Osteoblast (primary cell): ENCODE data around the gene ARFIP2. TPM values are rescaled to one million over a fixed set of nuclear protein-coding genes. Genes with fewer than 3 reads are reported as not detected.

Source experiments
- DNase-seq: peaks from one replicate; pipeline ENCODE4 v3.0.0; 2011; ENCODE audit warnings: low spot score, mixed read lengths; ENCODE audit not compliant: insufficient read length; ENCODE audit errors: missing footprints
- H2AFZ ChIP-seq: 2 replicates; pipeline ENCODE4 v1.6.0; 2011; ENCODE audit warnings: mild to moderate bottlenecking, low read length
- H3K27ac ChIP-seq: 2 replicates; pipeline ENCODE4 v1.5.1; 2011; ENCODE audit warnings: mild to moderate bottlenecking, low read depth, low read length, moderate library complexity
- H3K27me3 ChIP-seq: 2 replicates; pipeline ENCODE4 v1.6.0; 2012; ENCODE audit warnings: mild to moderate bottlenecking, control low read depth, inconsistent platforms, low read length, moderate library complexity; ENCODE audit not compliant: insufficient read depth
- H3K36me3 ChIP-seq: 2 replicates; pipeline ENCODE4 v1.5.1; 2011; ENCODE audit warnings: mild to moderate bottlenecking, low read length, control low read depth, moderate library complexity; ENCODE audit not compliant: insufficient read depth
- H3K4me1 ChIP-seq: 2 replicates; pipeline ENCODE4 v1.5.1; 2011; ENCODE audit warnings: mild to moderate bottlenecking, low read length, control low read depth, moderate library complexity; ENCODE audit not compliant: insufficient read depth
- H3K4me2 ChIP-seq: 2 replicates; pipeline ENCODE4 v1.6.0; 2011; ENCODE audit warnings: mild to moderate bottlenecking, low read length; ENCODE audit not compliant: insufficient read depth
- H3K4me3 ChIP-seq: fragments of 200-600 bp; sonication (generic); 3 replicates; pipeline ENCODE4 v1.5.1; 2012; ENCODE audit warnings: mild to moderate bottlenecking, low read length, inconsistent platforms; ENCODE audit not compliant: insufficient read depth
- H3K79me2 ChIP-seq: 2 replicates; pipeline ENCODE4 v1.6.0; 2012; ENCODE audit warnings: mild to moderate bottlenecking, low read length, control low read depth, inconsistent platforms; ENCODE audit not compliant: insufficient read depth
- H3K9me3 ChIP-seq: 2 replicates; pipeline ENCODE4 v1.5.1; 2011; ENCODE audit warnings: low read depth, low read length, control low read depth
- H4K20me1 ChIP-seq: 2 replicates; pipeline ENCODE4 v1.6.0; 2012; ENCODE audit warnings: mild to moderate bottlenecking, low read length, control low read depth; ENCODE audit not compliant: insufficient read depth
- total RNA-seq: library from RNA; depleted of rRNA; stranded (reverse); fragments of >200 nt; gene quantifications from 2 replicates; pipeline ENCODE4 v1.2.3, GENCODE V29; 2012
- TF ChIP-seq, protein P1 (sequence below): IDR thresholded peaks from 2 replicates; pipeline ENCODE4 v1.5.1; 2011; ENCODE audit warnings: mild to moderate bottlenecking, low read depth, low read length, moderate library complexity; ENCODE audit errors: extremely low read depth

ARFIP2 gene, protein sequence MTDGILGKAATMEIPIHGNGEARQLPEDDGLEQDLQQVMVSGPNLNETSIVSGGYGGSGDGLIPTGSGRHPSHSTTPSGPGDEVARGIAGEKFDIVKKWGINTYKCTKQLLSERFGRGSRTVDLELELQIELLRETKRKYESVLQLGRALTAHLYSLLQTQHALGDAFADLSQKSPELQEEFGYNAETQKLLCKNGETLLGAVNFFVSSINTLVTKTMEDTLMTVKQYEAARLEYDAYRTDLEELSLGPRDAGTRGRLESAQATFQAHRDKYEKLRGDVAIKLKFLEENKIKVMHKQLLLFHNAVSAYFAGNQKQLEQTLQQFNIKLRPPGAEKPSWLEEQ
- total RNA-seq = 74.3 and 79.3 TPM in 2 replicates

DNA sequence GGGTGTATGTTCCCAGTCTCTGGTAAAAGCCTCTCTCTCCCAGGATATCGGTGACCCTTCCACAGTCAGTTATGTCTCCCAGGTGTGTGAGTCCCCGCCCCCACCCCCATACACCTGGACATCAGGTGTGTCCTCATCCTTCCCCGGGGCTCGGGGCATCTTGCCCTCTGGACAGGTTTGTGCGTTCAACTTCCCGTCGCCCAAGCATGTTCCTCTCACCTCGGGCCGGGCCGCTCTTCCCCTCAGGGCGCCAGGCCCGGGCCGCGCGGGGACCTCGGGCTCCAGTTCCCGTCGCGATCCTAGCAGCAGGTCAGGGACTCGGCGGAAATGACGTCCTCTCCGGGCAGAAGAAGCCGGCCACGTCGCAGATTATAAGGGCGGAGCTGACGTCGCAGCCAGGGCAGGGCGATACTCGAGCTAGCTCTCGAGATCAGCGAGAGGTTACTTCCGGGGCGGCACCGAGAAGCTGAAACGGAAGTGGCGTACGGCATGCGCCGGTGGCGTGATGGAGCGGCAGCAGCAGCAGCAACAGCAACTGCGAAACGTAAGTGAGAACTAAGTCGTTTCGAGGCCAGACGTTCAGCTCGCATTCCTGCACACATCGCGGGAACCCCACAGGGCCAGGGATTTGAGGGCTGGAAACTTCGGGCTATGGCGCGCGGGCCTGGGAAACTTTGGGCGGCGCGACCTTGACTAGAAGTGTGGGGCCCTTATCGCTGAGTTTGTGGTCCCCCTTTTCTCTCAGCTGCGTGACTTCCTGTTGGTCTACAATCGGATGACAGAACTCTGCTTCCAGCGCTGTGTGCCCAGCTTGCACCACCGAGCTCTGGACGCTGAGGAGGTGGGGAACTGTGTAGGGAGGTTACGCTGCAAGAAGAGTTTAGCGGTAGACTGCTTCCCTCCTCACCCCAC, at the start of gene ARFIP2, which contains the start of gene TIMM10B:
ARFIP2 (minus strand) TSS at position 320 of the 912 bp plus-strand sequence. CDS start 910 bp downstream, outside the sequence.
TIMM10B (plus strand) TSS at position 490 of the 912 bp plus-strand sequence; CDS start at position 506, 16 bp downstream.
- no peaks in the 10 kb centered on the region for H3K9me3 ChIP-seq
- TF ChIP-seq, protein P1, sequence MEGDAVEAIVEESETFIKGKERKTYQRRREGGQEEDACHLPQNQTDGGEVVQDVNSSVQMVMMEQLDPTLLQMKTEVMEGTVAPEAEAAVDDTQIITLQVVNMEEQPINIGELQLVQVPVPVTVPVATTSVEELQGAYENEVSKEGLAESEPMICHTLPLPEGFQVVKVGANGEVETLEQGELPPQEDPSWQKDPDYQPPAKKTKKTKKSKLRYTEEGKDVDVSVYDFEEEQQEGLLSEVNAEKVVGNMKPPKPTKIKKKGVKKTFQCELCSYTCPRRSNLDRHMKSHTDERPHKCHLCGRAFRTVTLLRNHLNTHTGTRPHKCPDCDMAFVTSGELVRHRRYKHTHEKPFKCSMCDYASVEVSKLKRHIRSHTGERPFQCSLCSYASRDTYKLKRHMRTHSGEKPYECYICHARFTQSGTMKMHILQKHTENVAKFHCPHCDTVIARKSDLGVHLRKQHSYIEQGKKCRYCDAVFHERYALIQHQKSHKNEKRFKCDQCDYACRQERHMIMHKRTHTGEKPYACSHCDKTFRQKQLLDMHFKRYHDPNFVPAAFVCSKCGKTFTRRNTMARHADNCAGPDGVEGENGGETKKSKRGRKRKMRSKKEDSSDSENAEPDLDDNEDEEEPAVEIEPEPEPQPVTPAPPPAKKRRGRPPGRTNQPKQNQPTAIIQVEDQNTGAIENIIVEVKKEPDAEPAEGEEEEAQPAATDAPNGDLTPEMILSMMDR = no peak
- peaks cover 30% of the 10 kb centered on the region for H4K20me1 ChIP-seq
- H3K79me2 ChIP-seq = peaks cover 71% of the 10 kb centered on the region
- DNase-seq = peak; percentile 99
- peak within 1 kb of the TSS; percentile 97 for H3K27ac ChIP-seq
- H3K4me3 ChIP-seq = peak within 1 kb of the TSS; percentile 99
- peaks cover 25% of the 10 kb centered on the region for H3K4me1 ChIP-seq
- no peaks in the 10 kb centered on the region for H3K27me3 ChIP-seq
- H2AFZ ChIP-seq = peak within 1 kb of the TSS; percentile 83
- peak within 1 kb of the TSS; percentile 94 for H3K4me2 ChIP-seq
- peaks cover 73% of the 10 kb centered on the region for H3K36me3 ChIP-seq

DNA sequence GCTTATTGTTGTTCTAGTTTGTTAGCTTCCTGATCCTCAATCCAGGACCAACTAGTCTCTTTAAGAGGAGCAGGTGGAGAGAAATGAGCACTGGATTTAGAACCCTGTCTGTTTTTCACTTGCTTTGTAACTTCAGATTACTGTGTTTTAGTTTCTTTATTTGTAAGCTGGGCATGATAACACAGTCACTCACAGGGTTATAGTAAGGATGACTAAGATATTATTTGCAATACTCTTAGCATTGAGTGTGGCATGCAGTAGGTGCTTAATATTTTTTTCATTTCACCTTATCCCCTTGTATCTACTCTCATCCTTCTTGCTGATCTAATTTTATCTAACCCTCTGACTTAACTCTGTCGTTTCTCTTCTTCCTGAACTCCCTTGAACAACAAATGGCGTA, 49.7 kb upstream of the ARFIP2 start:
- H2AFZ ChIP-seq = no peak overlapping the region
- H3K79me2 ChIP-seq = no peaks in the 10 kb centered on the region
- no peak for DNase-seq
- no peak overlapping the region for H3K4me2 ChIP-seq
- no peaks in the 10 kb centered on the region for H3K27me3 ChIP-seq
- no peaks in the 10 kb centered on the region for H3K4me1 ChIP-seq
- H3K27ac ChIP-seq = no peak overlapping the region
- no peaks in the 10 kb centered on the region for H4K20me1 ChIP-seq
- H3K36me3 ChIP-seq = no peaks in the 10 kb centered on the region
- H3K4me3 ChIP-seq = no peak overlapping the region
- no peaks in the 10 kb centered on the region for H3K9me3 ChIP-seq
- TF ChIP-seq, protein P1 = no peak

DNA sequence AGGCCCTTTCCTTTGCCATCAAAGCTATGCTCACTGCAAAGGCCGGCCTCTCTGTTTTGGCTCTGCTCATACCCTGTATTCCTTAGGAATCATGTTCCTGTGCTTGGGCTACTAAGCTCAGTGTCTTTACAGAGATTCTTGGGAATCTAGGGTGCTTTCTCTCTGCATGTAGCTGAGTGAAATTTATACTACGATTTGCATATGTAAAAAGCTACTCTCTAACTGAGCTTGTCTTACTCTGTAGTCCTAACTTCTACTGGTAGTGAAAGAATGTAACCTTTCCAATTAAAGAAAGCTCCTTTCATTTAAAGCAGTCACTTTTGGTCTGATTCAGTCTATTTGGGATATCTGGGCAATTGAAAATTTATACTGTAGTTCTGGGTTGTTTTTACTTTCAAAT, 48.1 kb upstream of the ARFIP2 start:
- Histone ChIP-seq H3K4me2 (no peak overlapping the region), H2AFZ (no peak overlapping the region), H3K4me3 (no peak overlapping the region), H3K9me3 (no peaks in the 10 kb centered on the region), H3K27me3 (no peaks in the 10 kb centered on the region), H3K27ac (no peak overlapping the region), H3K4me1 (no peaks in the 10 kb centered on the region), H3K79me2 (no peaks in the 10 kb centered on the region), H4K20me1 (no peaks in the 10 kb centered on the region), H3K36me3 (no peaks in the 10 kb centered on the region)
- TF ChIP-seq, protein P1 = no peak
- DNase-seq = no peak
